HG03378 (cell line): ENCODE data around the gene PPID.
"Not testable (repeated sequence)": the region's sequence is repeated elsewhere in the genome, so short reads cannot be mapped to it uniquely, and the experiment has no call there.

ENCODE experiments used
- ATAC-seq: cut with Tn5 transposase; IDR thresholded peaks from one replicate; pipeline ENCODE4 v1.9.1; 2021; ENCODE audit warnings: mild to moderate bottlenecking, moderate library complexity; ENCODE audit not compliant: unreplicated experiment

The PPID gene

GRCh38 chr4:158669310-158669709, 53.9 kb downstream of the PPID start:
- no peak for ATAC-seq

GRCh38 chr4:158667651-158668198, 55.5 kb downstream of the PPID start:
- no peak for ATAC-seq

GRCh38 chr4:158666892-158667291, 56.3 kb downstream of the PPID start:
- no peak for ATAC-seq

DNA sequence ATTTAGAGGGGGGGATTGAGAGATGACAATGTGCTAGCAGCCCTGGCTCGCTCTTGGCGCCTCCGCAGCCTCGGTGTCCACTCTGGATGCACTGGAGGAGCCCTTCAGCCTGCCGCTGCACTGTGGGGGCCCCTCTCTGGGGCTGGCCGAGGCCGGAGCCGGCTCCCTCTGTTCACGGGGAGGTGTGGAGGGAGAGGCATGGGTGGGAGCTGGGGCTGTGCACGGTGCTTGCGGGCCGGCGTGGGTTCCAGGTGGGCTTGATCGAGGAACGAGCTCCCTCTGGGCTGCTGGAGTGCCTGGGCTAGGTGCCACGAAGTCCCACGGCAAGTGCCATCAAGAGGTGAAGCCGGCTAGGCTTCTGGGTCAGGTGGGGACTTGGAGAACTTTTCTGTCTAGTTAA, 58.4 kb downstream of the PPID start:
- ATAC-seq: no peak

GRCh38 chr4:158663707-158664625, 59.2 kb downstream of the PPID start:
- ATAC-seq: not testable (repeated sequence)

- ATAC-seq: not testable (repeated sequence)
These were observed 59.9 kb downstream of the PPID start for GRCh38 chr4:158663255-158663654.
